SW 1271 (cell line): ENCODE results near the gene BPTF.
"Not testable (repeated sequence)": the region's sequence is repeated elsewhere in the genome, so short reads cannot be mapped to it uniquely, and the experiment has no call there.

Source experiments
- DNase-seq, 2 experiments: peaks; one replicate each; lab custom pipeline; 2025; lab: John Stamatoyannopoulos, UW

The BPTF gene

DNA sequence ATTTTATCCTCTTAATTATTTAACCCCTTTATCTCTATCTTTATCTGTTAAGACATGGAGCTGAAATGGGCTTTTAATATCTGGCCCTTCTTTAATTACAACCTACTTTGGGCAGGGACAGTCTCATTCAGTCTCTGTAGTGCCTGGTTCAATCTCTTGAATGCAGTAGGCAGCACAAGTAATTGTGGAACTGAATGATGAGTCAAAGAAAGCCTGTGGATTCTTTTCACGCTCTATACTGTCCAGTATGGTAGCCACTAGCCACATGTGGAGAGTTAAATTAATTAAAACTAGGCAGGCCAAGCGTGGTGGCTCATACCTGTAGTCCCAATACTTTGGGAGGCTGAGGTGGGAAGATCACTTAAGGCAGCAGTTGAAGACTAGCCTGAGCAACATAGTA lies 9.3 kb downstream of the BPTF start:
- no peak for DNase-seq

DNA sequence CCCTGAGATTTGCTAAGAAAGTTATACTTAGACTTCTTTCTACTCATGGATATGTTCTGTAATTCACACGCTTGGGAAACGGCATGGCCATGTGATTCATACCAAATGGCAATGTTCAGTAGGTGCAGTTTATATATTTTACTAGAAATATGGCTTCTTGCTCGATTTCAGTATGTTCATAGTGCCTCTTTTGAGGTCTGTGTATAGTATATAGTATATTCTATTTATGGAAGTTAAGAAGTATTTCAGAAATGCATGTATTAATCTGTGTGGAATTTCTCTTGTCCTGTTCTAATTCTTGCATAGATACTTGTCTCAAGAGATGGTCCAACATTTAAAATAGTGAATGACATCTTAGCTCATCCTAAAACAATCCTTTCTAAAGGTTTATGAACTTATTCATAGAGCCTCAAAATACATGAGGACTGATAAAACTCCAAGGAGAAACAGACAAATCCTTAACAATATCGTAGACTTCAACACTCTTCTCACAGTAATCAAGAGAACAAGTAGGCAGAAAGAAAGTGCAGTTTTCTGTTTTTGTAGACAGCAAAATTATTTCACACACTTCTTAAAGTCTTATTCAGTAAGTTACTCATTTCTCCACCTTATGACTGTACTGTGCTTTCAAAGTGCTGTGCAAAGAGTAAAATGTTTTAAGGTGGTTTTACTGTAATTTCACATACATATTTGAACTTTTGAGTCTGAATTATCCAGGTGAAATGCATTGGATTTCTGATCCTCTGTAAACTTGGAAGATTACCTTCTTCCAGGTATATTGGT lies 11.1 kb downstream of the BPTF start:
- DNase-seq: peak in 1 of 2 experiments; percentile 39

DNA sequence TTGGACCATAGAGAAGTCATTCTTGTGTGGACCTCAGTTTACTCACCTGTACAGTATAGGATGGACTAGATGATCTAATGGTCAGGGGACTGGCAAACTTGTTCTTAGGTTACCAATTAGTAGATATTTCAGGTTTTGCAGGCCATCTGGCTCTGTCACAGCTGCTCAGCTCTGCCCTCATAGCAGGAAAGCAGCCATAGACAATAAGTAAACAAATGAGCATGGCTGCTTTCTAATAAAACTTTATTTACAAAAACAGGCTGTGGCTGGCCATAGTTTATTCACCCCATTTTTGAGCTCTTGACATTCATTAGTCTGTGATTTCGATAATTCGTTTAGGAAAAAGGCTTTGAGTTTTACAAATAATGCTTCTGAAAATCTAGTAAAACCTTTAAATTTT lies 12.7 kb downstream of the BPTF start:
- no peak for DNase-seq

DNA sequence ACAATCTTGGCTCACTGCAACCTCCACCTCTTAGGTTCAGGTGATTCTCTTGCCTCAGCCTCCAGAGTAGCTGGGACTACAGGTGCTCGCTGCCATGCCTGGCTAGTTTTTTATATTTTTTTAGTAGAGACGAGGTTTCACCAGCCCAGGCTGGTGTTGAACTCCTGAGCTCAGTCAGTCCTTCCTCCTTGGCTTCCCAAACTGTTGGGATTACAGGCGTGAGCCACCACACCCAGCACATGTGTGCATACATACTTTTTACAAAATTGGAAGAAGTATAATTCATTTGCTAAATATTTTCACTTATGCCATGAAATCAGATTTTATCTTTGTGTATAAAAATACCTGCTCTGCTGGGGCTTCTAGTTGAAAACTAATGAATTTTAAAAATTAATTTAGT lies 13.2 kb downstream of the BPTF start:
- no peak for DNase-seq

DNA sequence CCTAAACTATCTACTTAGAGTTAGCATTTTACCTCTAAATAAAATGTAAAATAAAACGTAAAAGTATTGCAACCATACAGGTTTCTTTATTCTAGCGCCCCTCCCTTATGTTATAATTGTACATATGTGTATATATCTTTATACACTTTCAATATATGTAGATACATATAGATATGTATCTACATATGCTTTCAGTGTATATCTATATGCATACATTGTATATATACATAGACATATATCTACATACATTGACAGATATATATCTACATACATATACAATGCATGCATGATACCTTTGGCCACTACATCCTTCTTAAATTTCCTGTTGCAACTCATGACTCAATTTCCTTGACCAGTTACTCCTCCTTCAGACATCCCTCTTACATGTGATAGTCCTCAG lies 16.7 kb downstream of the BPTF start:
- DNase-seq: no peak

DNA sequence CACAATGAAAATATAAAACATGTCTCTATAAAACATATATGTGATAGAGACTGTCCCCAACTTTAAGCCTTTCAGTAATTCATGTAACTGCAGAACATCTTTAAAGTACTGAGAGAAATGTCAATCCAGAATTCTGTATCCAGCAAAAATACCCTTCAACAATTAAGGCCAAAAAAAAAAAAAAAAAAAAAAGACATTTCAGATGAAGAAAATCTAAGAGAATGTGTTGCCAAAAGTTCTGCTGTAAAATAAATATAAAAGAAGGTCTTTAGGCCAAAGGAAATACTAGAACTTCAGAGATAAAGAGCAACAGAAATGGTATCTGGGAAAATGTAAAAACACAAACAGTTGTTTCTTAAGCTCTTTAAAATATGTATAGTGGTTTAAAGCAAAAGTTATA lies 17.3 kb downstream of the BPTF start:
- no peak for DNase-seq

DNA sequence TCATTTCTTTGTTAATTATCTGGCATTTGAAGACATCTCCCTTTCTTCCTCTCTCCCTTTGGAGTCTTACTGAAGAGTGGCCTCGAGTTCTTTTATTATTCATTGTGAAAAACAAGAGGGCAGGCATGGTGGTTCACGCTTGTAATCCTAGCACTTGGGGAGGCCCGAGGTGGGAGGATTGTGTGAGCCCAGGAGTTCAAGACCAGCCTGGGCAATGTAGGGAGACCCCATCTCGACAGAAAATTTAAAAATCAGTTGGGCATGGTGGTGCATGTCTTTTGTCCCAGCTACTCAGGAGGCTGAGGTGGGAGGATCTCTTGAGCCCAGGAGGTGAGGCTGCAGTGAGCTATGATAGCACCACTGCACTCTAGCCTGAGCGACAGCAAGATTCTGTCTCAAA lies 20.1 kb downstream of the BPTF start:
- no peak for DNase-seq

DNA sequence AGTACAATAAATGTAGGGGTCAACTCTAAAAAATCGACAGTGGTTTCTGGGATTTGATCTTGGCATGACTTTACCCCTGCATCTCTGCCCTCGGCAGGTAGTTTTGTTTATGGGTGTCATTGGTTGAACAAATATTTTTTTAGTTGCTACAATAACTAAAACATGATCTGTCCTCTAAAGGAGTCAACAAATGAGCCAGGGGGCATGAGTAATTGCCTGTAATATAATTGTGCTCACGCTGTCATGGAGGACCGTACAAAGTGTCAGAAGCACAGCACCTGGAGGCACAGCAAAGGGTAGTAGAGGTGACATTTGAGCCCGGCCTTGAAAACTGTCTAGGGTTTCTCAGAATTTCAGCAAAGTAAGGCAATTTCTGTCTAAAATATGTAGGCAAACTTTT lies 22.9 kb downstream of the BPTF start:
- DNase-seq: not testable (repeated sequence)

DNA sequence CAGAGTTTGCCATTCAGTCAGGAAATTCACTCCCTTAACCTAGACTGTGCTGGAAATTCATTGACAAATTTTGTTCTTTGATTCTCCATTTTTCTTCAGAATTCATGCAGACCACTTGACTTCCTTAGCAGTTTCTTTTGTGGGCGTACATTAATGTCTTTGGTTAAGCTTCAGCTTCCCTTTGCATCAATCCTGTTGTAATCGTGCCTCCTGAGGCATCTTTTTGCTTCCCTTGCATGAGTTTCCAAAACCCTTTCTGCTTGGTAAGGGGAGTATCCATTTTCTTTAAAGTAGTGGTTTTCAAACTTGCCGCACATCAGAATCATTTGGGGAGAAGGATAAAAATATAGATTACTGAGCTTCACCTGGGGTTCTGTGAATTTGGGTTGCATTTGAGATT lies 23.5 kb downstream of the BPTF start:
- not testable (repeated sequence) for DNase-seq

DNA sequence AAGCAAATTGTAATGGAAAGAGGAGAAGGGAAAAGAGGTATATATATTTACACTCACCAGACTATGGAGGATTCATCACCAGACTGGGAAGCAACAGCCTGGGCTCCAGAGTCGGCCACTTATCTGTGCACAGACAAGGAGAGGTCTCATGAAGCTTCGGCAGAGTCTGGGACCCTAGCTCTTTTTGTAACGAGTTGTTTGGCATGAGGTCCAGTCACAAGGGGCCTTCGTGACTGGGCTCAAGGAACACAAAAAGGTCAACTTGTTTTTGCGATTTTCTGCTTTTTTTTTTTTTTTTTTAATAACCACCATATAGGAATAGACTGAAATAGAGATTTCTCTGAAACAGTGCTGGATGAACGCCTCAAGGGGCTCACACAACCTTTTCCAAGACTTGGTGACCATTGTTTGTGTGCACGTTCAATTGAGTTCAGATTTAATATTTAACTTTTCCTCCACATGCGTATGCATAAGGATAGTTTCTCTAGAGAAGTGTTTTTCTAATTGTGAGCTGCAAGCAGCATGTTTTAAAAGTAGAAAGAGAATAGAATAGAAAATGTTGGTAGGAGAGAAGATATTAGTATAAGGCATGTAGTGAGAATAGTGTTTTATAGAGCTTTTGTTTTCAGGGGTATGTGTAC lies 25.8 kb downstream of the BPTF start:
- DNase-seq: no peak

DNA sequence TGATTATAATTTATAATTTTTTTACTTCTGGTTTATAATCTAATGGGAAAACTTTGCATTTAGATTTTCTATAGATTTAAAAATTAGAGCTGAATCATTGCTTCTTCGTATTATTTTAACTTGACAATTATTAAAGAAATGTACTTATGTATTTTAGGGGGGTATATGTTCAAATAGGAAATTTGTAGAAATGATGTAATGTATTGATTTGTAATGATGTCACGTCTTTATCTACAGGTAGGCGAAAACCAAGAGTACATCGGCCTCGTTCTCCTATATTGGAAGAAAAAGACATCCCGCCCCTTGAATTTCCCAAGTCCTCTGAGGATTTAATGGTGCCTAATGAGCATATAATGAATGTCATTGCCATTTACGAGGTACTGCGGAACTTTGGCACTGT lies 28.4 kb downstream of the BPTF start:
- DNase-seq: no peak

DNA sequence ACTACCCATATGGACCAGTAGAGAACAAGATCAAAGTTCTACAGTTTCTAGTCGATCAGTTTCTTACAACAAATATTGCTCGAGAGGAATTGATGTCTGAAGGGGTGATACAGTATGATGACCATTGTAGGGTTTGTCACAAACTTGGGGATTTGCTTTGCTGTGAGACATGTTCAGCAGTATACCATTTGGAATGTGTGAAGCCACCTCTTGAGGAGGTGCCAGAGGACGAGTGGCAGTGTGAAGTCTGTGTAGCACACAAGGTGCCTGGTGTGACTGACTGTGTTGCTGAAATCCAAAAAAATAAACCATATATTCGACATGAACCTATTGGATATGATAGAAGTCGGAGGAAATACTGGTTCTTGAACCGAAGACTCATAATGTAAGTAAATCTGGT lies 29.1 kb downstream of the BPTF start:
- no peak for DNase-seq

DNA sequence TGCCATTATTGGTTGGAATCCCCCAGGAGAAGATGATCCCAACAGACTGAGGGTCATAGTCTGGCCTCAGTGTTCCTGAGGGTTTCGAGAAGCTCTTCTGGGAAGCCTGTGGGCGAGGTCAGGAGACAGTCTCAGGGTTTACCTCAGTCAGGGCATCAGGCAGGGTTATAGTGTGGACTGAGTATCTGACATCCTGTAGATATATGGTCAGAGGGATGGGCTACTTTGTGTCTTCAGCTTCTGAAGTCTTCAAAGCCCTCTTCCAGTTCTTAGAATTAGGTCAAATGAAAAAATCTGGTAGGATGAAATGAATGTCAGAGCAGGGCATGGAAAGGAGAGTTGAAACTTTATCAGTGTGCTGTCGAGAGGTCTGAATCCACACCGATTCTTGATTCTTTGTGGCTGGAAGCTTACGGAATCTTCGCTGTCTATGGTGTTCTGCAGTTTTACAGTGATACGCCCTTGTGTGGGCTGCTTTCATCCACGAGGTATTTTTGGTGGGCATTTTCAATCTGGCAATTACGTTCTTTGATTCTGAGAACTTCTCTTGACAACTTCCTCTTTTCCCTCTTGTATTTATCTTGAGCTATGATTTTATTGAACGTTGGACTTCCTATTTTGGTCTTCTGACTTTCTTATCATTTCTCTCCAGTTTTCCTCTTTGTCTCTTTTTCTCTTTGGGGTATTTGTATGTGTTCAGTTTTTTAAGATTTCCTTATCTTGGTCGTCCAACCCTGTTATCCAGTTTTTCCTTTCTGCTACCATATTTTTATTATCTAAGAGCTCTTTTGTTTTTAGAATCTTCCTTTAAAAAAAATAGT lies 30.4 kb downstream of the BPTF start:
- no peak for DNase-seq

DNA sequence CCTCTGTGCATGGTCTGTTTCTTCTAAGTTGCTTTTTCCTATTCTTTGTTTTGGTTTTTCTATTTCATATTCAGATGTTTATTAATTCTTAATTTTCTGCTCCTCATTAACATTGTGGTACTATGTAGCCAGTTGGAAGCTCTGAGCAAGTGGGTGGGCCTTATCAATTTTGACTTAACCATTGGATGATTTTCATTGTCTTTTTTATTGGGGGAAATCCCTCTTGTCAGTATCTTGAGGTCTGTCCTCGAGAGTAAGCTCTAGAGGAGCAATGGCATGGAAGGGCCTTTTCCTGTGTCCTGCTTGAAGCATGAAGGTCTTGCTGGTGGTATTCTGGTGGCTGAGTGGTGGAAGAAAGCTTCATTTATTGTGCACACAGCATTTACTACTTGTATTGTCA lies 31.1 kb downstream of the BPTF start:
- not testable (repeated sequence) for DNase-seq

DNA sequence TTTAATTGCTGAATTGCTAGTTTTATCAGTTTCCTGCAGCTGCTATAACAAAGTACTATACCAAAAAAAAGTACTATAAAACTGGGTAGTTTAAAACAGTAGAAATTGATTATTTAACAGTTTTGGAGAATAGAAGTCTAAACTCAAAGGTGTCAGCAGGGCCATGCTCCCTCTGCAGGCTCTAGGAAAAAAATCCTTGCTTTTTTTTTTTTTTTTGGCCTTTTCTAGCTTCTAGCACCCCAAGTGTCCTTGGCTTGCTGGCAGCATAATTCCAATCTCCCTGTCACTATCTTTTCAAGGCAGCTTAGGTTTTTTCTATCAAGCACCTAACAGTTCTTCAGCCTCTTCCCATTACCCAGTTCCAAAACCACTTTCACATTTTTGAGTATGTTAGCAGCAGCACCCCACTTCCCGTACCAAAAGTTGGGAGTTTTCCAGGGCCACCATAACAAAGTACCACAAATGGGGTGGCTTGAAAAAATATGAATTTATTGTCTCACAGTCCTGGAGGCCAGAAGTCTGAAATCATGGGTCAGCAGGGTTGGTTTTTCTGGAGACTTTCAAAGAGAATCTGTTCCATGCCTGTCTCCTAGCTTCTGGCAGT lies 37.4 kb downstream of the BPTF start:
- DNase-seq: no peak

DNA sequence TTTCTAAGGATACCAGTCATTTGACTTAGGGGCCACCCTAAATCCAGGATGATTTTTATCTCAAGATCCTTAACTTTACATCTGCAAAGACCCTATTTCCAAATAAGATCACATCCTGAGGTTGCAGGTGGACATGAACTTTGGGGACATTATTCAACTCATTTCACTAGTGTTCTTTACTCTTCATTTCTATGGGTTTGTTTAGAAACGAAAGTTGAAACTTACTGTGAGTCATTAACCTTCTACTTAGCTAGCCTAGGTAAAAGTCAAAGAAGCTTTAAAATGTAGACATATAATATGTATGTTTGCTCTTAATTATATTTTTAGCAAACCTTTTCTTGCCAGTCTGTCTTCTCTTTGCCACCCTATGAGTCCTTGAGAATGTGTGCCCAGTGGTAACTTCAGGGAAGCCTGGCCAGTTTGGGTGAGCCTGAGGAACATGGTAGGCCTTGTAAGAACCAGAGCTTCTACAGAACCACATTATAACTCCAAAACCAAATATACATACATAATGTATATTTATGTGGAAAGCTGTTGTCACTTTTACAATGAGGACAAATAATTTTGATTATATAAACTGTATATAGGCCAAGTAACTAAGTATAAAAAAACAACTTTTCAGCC lies 38.4 kb downstream of the BPTF start:
- DNase-seq: no peak

DNA sequence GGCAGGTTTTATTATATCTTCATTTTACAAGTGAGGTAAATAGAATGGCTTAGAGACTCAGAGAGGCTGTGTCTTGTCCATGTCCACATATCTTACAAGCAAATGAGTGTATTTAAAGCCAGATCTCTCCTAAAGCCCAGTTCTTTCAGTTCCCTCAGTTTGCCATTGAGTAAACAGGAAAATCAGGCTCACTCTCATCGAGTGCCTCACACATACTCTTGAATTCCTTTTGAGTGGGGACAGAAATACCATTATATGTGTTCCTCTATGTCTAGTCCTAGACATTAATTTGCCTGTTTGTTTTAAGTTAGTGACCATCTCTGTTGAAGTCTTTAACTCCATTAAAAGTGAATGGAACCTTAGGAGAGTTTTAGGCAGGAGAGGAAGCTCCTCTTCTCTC lies 40.1 kb downstream of the BPTF start:
- DNase-seq: no peak

DNA sequence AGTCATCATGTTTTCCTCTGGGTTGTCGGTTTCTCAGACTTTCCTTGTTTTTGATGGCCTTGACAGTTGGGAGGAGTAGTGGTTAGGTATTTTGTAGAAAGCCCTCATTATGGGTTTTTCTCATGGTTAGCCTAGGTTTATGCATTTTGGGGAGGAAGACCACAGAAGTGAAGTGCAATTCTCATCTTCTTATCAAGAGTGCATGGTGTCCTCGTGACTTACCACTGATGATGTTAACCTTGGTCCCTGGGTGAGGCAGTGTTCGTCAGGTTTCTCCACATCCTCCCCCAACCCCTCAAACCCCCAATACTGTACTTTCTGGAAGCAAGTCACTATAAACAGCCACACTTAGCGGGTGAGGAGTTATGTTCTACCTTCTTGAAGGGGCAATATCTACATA lies 42.3 kb downstream of the BPTF start:
- no peak for DNase-seq

DNA sequence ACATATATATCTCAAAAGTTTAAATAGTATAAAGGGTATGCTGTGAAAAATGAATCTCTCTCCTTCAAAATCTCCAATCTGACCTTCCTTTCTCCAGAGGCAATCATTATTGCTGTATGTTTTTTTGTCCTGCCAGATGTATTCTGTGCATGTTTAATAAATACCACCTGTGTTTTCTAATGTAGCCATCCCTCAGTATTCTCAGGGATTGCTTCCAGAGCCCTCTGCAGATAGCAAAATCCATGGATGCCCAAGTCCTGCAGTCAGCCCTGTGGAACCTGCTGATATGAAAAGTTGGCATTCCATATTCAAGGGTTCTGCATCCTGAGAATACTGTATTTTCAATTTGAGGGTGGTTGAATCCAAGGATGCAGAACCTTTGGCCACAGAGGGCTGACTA lies 42.9 kb downstream of the BPTF start:
- DNase-seq: no peak

DNA sequence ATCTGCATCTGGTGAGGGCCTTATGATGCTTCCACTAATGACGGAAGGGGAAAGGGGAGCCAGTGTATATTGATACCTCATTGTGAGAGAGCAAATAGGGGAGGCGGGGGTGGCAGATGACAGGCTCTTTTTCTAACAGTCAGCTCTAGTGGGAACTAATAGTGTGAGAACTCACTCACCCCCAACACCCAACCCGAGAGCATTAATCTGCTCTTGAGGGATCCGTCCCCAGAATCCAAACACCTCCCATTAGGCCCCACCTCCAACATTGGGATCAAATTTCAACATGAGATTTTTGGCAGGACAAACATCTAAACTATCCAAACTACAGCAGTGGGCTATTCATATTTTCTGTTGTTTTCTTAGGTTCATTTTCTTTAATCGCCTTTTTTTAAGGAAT lies 54.4 kb downstream of the BPTF start:
- DNase-seq: no peak

DNA sequence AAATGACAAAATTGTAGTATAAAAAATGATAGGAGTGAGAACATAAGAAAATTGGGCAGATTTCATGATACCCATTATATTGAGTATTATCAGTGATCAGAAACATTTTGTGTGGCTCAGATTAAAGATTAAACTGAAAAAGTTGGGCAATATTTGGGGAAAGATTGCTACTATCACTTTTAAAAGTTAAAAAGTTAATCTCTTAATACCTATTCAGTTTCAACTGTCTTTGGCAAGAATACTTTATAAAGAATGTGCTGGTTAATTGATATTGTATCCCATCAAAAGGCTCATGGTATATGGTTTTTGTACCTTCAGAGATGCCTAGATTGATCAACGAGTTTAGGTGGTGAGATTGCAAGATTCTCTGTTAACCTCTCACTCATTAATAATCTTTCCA lies 55.8 kb downstream of the BPTF start:
- no peak for DNase-seq

DNA sequence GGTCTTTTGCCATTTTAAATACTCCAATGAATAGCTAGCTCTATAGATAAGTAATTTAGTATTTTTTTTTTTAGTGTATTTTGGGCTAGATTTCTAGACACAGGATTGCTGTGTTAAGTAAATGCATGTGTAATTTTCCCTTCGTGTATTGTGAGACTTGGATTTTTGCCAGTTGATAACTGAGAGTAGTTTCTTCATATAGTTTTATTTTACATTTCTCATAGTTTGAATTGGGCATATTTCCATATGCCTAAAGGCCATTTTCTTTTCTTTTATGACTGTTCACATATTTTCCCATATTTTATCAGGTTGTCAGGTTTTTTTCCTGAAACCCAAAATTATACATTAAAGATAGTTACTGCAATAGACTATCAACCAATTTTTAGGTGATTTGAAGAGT lies 59.4 kb downstream of the BPTF start:
- DNase-seq: no peak
